ENCODE measurements around the gene ASIC3.

The ASIC3 gene

DNA sequence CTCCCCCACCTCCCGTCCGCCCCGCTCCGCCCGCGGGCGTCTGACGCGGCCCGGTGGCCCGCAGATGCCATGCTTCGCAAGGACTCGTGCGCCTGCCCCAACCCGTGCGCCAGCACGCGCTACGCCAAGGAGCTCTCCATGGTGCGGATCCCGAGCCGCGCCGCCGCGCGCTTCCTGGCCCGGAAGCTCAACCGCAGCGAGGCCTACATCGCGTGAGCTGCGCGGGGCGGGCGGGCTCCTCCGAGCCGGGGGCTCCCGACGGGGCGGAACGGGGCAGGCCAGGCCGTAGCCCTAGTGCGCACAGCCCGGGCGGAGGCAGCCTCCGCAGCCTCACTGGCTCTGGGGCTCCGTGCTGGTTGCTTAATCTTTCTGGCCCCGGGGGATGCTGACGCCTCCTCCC lies 2.8 kb downstream of the ASIC3 start:
- Histone ChIP-seq H3K27me3 (ENCODE audit: insufficient read depth, low read length, poor library complexity) (peaks cover 1% of the 10 kb centered on the region), H3K4me1 (ENCODE audit: control insufficient read depth, low read depth, low read length) (no peaks in the 10 kb centered on the region), H4K8ac (ENCODE audit: low read depth, low read length) (no peak overlapping the region), H2BK15ac (replicated peaks; ENCODE audit: low read depth) (no peak overlapping the region), H3K23ac (ENCODE audit: low read length) (no peak overlapping the region), H3K4me3 (ENCODE audit: low read length) (no peak overlapping the region), H3K79me2 (ENCODE audit: control insufficient read depth, insufficient read depth, low read length) (no peaks in the 10 kb centered on the region), H3K18ac (ENCODE audit: low read length) (no peak overlapping the region), H3K4ac (ENCODE audit: low read depth, low read length) (no peak overlapping the region), H4K5ac (ENCODE audit: low read length) (no peak overlapping the region), H3K27ac (ENCODE audit: low read depth, low read length) (no peak overlapping the region), H3K9ac (ENCODE audit: low read length) (no peak overlapping the region), H3K36me3 (ENCODE audit: control insufficient read depth, insufficient read depth, low read length) (no peaks in the 10 kb centered on the region), H3K79me1 (ENCODE audit: low read length) (no peaks in the 10 kb centered on the region), H3K56ac (ENCODE audit: low read length) (no peak overlapping the region), H3K4me2 (ENCODE audit: low read length) (no peak overlapping the region), H2BK5ac (ENCODE audit: low read length) (no peak overlapping the region), H2AK5ac (ENCODE audit: low read length) (no peak overlapping the region), H2BK120ac (ENCODE audit: low read depth, low read length) (no peak overlapping the region)
- WGBS (ENCODE audit: extremely low coverage, insufficient coverage, low lambda C conversion rate), result no CpG with 5 or more reads among the region's 50 CpGs
- DNase-seq, result peak; percentile 89

DNA sequence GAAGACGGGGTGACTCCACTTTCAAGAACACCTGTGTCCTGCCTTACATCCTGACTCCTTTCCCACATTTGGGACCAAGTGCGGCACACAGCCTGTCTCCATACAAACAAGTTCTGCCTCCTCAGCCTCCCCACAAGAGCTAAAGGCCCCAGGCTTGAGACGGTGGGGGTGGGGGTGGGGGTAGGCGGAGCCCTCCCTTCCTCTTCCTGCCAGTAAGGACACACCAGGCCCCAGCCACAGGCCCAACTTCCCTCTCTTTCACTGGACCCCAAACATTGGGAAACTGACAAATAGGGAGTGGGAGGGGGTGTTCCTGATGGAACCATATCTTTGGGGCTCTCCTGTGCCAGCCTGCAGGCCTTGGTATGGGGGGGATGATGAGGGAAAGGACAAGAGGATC lies 4.8 kb downstream of the ASIC3 start:
- Histone ChIP-seq H3K9ac (ENCODE audit: low read length) (no peak overlapping the region), H3K18ac (ENCODE audit: low read length) (no peak overlapping the region), H2AK5ac (ENCODE audit: low read length) (no peak overlapping the region), H3K56ac (ENCODE audit: low read length) (no peak overlapping the region), H3K36me3 (ENCODE audit: control insufficient read depth, insufficient read depth, low read length) (no peaks in the 10 kb centered on the region), H3K4ac (ENCODE audit: low read depth, low read length) (no peak overlapping the region), H3K4me3 (ENCODE audit: low read length) (no peak overlapping the region), H3K23ac (ENCODE audit: low read length) (no peak overlapping the region), H3K27ac (ENCODE audit: low read depth, low read length) (no peak overlapping the region), H3K79me2 (ENCODE audit: control insufficient read depth, insufficient read depth, low read length) (no peaks in the 10 kb centered on the region), H2BK15ac (replicated peaks; ENCODE audit: low read depth) (no peak overlapping the region), H3K4me1 (ENCODE audit: control insufficient read depth, low read depth, low read length) (peaks cover 3% of the 10 kb centered on the region), H2BK5ac (ENCODE audit: low read length) (no peak overlapping the region), H4K8ac (ENCODE audit: low read depth, low read length) (no peak overlapping the region), H4K5ac (ENCODE audit: low read length) (no peak overlapping the region), H3K79me1 (ENCODE audit: low read length) (no peaks in the 10 kb centered on the region), H3K27me3 (ENCODE audit: insufficient read depth, low read length, poor library complexity) (peaks cover 1% of the 10 kb centered on the region), H3K4me2 (ENCODE audit: low read length) (no peak overlapping the region), H2BK120ac (ENCODE audit: low read depth, low read length) (no peak overlapping the region)
- no CpG with 5 or more reads among the region's 4 CpGs for WGBS (ENCODE audit: extremely low coverage, insufficient coverage, low lambda C conversion rate)
- DNase-seq, result no peak

DNA sequence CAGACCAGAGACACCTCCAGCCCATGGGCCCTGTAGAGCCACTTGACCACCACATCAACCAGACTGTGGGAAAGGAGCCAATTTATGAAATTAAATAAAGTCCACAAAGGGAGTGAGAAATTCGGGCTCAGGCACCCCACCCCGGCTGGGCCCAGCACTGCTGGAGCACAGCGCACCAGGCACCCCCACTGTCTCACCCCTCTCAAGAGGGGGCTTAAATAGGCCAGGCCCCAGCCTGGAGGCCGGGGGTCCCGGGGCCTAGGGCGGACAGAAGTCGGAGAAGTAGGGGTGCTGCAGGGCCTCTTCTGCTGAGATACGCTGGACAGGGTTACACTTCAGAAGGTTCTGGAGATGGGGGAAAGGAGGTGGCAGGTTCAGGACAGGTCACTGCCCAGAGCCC lies 5.4 kb downstream of the ASIC3 start:
- Histone ChIP-seq H3K79me1 (ENCODE audit: low read length) (no peaks in the 10 kb centered on the region), H3K36me3 (ENCODE audit: control insufficient read depth, insufficient read depth, low read length) (no peaks in the 10 kb centered on the region), H3K56ac (ENCODE audit: low read length) (no peak overlapping the region), H3K4me3 (ENCODE audit: low read length) (no peak overlapping the region), H4K5ac (ENCODE audit: low read length) (no peak overlapping the region), H3K4me1 (ENCODE audit: control insufficient read depth, low read depth, low read length) (peaks cover 7% of the 10 kb centered on the region), H2BK5ac (ENCODE audit: low read length) (no peak overlapping the region), H2AK5ac (ENCODE audit: low read length) (no peak overlapping the region), H3K9ac (ENCODE audit: low read length) (no peak overlapping the region), H3K18ac (ENCODE audit: low read length) (no peak overlapping the region), H2BK15ac (replicated peaks; ENCODE audit: low read depth) (no peak overlapping the region), H3K79me2 (ENCODE audit: control insufficient read depth, insufficient read depth, low read length) (no peaks in the 10 kb centered on the region), H2BK120ac (ENCODE audit: low read depth, low read length) (no peak overlapping the region), H3K23ac (ENCODE audit: low read length) (no peak overlapping the region), H3K27me3 (ENCODE audit: insufficient read depth, low read length, poor library complexity) (peaks cover 1% of the 10 kb centered on the region), H3K4me2 (ENCODE audit: low read length) (no peak overlapping the region), H3K27ac (ENCODE audit: low read depth, low read length) (no peak overlapping the region), H4K8ac (ENCODE audit: low read depth, low read length) (no peak overlapping the region), H3K4ac (ENCODE audit: low read depth, low read length) (no peak overlapping the region)
- no CpG with 5 or more reads among the region's 8 CpGs for WGBS (ENCODE audit: extremely low coverage, insufficient coverage, low lambda C conversion rate)
- DNase-seq, result no peak

DNA sequence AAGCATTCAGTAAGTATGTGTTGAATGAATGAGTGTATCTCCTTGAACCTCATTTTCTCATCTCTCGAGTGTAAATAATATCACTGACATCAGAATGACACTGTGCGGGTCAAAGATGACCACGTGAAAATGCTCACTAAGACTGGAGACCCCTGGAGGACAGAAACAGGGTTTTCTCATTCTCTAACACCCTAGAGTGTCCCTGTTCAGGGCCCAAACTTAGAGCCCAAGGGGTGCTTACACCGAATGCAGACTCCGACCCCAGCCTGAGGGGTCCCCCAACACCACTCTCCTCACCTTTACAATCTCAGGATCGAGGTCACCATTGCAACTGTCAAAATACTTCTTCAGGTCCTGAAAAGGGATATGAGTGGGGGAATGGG lies 7.9 kb downstream of the ASIC3 start:
- H3K4me1 ChIP-seq (ENCODE audit: control insufficient read depth, low read depth, low read length), result peaks cover 15% of the 10 kb centered on the region
- H3K56ac ChIP-seq (ENCODE audit: low read length), result no peak overlapping the region
- WGBS (ENCODE audit: extremely low coverage, insufficient coverage, low lambda C conversion rate), result no CpG with 5 or more reads among the region's 6 CpGs
- no peak overlapping the region for H3K4ac ChIP-seq (ENCODE audit: low read depth, low read length)
- H3K27ac ChIP-seq (ENCODE audit: low read depth, low read length), result no peak overlapping the region
- H2BK120ac ChIP-seq (ENCODE audit: low read depth, low read length), result no peak overlapping the region
- no peak overlapping the region for H3K18ac ChIP-seq (ENCODE audit: low read length)
- H4K8ac ChIP-seq (ENCODE audit: low read depth, low read length), result no peak overlapping the region
- DNase-seq, result no peak
- no peak overlapping the region for H3K9ac ChIP-seq (ENCODE audit: low read length)
- H2BK5ac ChIP-seq (ENCODE audit: low read length), result no peak overlapping the region
- no peak overlapping the region for H3K4me2 ChIP-seq (ENCODE audit: low read length)
- H2AK5ac ChIP-seq (ENCODE audit: low read length), result no peak overlapping the region
- H3K36me3 ChIP-seq (ENCODE audit: control insufficient read depth, insufficient read depth, low read length), result no peaks in the 10 kb centered on the region
- peaks cover 6% of the 10 kb centered on the region for H3K79me1 ChIP-seq (ENCODE audit: low read length)
- H3K27me3 ChIP-seq (ENCODE audit: insufficient read depth, low read length, poor library complexity), result no peaks in the 10 kb centered on the region
- H2BK15ac ChIP-seq (replicated peaks; ENCODE audit: low read depth), result no peak overlapping the region
- H3K23ac ChIP-seq (ENCODE audit: low read length), result no peak overlapping the region
- H4K5ac ChIP-seq (ENCODE audit: low read length), result no peak overlapping the region
- H3K79me2 ChIP-seq (ENCODE audit: control insufficient read depth, insufficient read depth, low read length), result no peaks in the 10 kb centered on the region
- no peak overlapping the region for H3K4me3 ChIP-seq (ENCODE audit: low read length)

DNA sequence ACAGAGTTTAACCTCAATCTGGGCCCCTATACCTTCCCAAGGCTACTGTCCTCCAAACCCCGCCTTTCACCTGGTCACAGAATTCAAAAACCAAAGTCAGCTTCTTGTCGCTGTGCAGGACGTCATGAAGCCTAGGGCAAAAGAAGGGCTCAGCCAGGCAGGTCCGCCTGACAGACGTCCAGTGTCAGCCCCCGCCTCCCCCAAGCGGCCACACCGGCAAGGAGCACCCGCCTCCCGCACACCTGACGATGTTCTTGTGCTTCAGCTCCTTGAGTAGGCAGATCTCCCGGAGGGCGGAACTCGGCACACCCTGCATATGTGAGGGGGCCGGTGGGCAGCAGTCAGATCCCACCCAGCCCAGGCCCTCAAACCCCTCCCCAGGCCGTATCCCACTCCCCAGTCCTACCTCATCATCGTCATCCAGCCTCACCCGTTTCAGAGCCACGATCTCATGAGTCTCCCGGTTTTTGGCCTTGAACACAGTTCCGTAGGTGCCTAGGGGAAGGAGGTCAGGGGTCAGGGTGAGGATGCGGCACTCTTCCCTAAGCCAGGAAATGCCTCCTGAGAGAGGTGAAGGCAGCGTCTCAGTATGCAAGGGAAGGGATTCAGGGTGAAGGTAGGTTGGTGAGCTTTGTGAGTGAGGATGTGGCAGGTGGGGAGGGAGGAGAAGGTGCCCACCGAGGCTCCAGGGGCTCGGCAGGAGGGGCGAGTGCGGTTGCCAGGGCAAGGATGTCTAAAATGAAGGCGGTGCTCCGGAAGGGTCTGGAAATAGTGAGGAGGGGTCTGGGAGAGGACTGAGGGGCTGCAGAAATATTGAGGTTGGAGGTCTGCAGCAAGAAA lies 8.6 kb downstream of the ASIC3 start:
- Histone ChIP-seq H4K8ac (ENCODE audit: low read depth, low read length) (no peak overlapping the region), H3K56ac (ENCODE audit: low read length) (peak overlapping the region; percentile 90), H3K9ac (ENCODE audit: low read length) (peak overlapping the region; percentile 84), H3K27me3 (ENCODE audit: insufficient read depth, low read length, poor library complexity) (no peaks in the 10 kb centered on the region), H3K4me1 (ENCODE audit: control insufficient read depth, low read depth, low read length) (peaks cover 16% of the 10 kb centered on the region), H3K4ac (ENCODE audit: low read depth, low read length) (no peak overlapping the region), H3K79me1 (ENCODE audit: low read length) (peaks cover 6% of the 10 kb centered on the region), H3K79me2 (ENCODE audit: control insufficient read depth, insufficient read depth, low read length) (no peaks in the 10 kb centered on the region), H3K36me3 (ENCODE audit: control insufficient read depth, insufficient read depth, low read length) (no peaks in the 10 kb centered on the region), H2AK5ac (ENCODE audit: low read length) (no peak overlapping the region), H4K5ac (ENCODE audit: low read length) (no peak overlapping the region), H2BK15ac (replicated peaks; ENCODE audit: low read depth) (no peak overlapping the region), H3K4me2 (ENCODE audit: low read length) (peak overlapping the region; percentile 66), H3K23ac (ENCODE audit: low read length) (no peak overlapping the region), H3K4me3 (ENCODE audit: low read length) (peak overlapping the region; percentile 56), H3K18ac (ENCODE audit: low read length) (no peak overlapping the region), H2BK5ac (ENCODE audit: low read length) (no peak overlapping the region), H2BK120ac (ENCODE audit: low read depth, low read length) (no peak overlapping the region), H3K27ac (ENCODE audit: low read depth, low read length) (no peak overlapping the region)
- DNase-seq, result peak; percentile 60
- no CpG with 5 or more reads among the region's 29 CpGs for WGBS (ENCODE audit: extremely low coverage, insufficient coverage, low lambda C conversion rate)

Measured in mesendoderm (in vitro differentiated cells).